KMS-11 (cell line): ENCODE data around the gene TRAF6.

ENCODE experiments used
- H2AFZ ChIP-seq: fragments of 200-600 bp; sonication (generic); 2 replicates; pipeline ENCODE4 v1.6.1; 2016; ENCODE audit warnings: antibody characterized with exemption, mixed run types, low read depth
- H3K27ac ChIP-seq: fragments of 200-600 bp; sonication (generic); 2 replicates; pipeline ENCODE4 v1.6.1; 2016; ENCODE audit warnings: mild to moderate bottlenecking, mixed run types
- H3K27me3 ChIP-seq: fragments of 200-600 bp; sonication (generic); 2 replicates; pipeline ENCODE4 v1.6.1; 2017; ENCODE audit warnings: mild to moderate bottlenecking, low read depth, mixed run types, moderate library complexity; ENCODE audit not compliant: insufficient read depth
- H3K36me3 ChIP-seq: fragments of 200-600 bp; sonication (generic); 2 replicates; pipeline ENCODE4 v1.6.1; 2017; ENCODE audit warnings: mild to moderate bottlenecking, mixed run types; ENCODE audit not compliant: insufficient read depth
- H3K4me1 ChIP-seq: fragments of 200-600 bp; sonication (generic); 2 replicates; pipeline ENCODE4 v1.6.1; 2016; ENCODE audit warnings: mild to moderate bottlenecking, low read depth, mixed run types; ENCODE audit not compliant: poor library complexity, severe bottlenecking
- H3K4me2 ChIP-seq: fragments of 200-600 bp; sonication (generic); 2 replicates; pipeline ENCODE4 v1.7.0; 2016; ENCODE audit warnings: mild to moderate bottlenecking, mixed run types
- H3K4me3 ChIP-seq: fragments of 200-600 bp; sonication (generic); IDR thresholded peaks from 2 replicates; pipeline ENCODE4 v1.6.1; 2017; ENCODE audit warnings: low read depth, low read length, mixed read lengths; ENCODE audit not compliant: insufficient read depth
- H3K79me2 ChIP-seq: fragments of 200-600 bp; sonication (generic); 2 replicates; pipeline ENCODE4 v1.6.1; 2016; ENCODE audit warnings: low read depth, mixed run types; ENCODE audit not compliant: insufficient read depth
- H3K9ac ChIP-seq: fragments of 200-600 bp; sonication (generic); 2 replicates; pipeline ENCODE4 v1.6.1; 2016; ENCODE audit warnings: mild to moderate bottlenecking, mixed run types
- H4K20me1 ChIP-seq: fragments of 200-600 bp; sonication (generic); 2 replicates; pipeline ENCODE4 v1.6.1; 2016; ENCODE audit warnings: mild to moderate bottlenecking, mixed run types; ENCODE audit not compliant: insufficient read depth
- TF ChIP-seq, protein P1 (sequence below): fragments of 200-600 bp; sonication (generic); conservative IDR thresholded peaks from 2 replicates; pipeline ENCODE4 v1.6.1; 2017; ENCODE audit warnings: low read depth, mild to moderate bottlenecking, antibody characterized with exemption, low read length, moderate library complexity, mixed read lengths

Gene TRAF6

GRCh38 chr11:36550385-36551115 is 40.5 kb upstream of the TRAF6 start:
- Histone ChIP-seq H4K20me1 (no peaks in the 10 kb centered on the region), H3K4me3 (no peak overlapping the region), H3K36me3 (no peaks in the 10 kb centered on the region), H3K79me2 (no peaks in the 10 kb centered on the region), H3K27me3 (no peaks in the 10 kb centered on the region), H3K4me1 (no peaks in the 10 kb centered on the region), H2AFZ (no peak overlapping the region), H3K27ac (no peak overlapping the region), H3K9ac (no peak overlapping the region), H3K4me2 (no peak overlapping the region)
- TF ChIP-seq, protein P1, sequence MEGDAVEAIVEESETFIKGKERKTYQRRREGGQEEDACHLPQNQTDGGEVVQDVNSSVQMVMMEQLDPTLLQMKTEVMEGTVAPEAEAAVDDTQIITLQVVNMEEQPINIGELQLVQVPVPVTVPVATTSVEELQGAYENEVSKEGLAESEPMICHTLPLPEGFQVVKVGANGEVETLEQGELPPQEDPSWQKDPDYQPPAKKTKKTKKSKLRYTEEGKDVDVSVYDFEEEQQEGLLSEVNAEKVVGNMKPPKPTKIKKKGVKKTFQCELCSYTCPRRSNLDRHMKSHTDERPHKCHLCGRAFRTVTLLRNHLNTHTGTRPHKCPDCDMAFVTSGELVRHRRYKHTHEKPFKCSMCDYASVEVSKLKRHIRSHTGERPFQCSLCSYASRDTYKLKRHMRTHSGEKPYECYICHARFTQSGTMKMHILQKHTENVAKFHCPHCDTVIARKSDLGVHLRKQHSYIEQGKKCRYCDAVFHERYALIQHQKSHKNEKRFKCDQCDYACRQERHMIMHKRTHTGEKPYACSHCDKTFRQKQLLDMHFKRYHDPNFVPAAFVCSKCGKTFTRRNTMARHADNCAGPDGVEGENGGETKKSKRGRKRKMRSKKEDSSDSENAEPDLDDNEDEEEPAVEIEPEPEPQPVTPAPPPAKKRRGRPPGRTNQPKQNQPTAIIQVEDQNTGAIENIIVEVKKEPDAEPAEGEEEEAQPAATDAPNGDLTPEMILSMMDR: no peak

- TF ChIP-seq, protein P1: peak; percentile 63
- H3K27ac ChIP-seq: no peak overlapping the region
- H2AFZ ChIP-seq: peak overlapping the region; percentile 23; the same call in 1 of the 2 replicates
- peak overlapping the region; percentile 18; the same call in 1 of the 2 replicates for H3K4me2 ChIP-seq
- no peak overlapping the region for H3K4me3 ChIP-seq
- no peaks in the 10 kb centered on the region for H3K36me3 ChIP-seq
- no peaks in the 10 kb centered on the region for H3K27me3 ChIP-seq
- peaks cover 15% of the 10 kb centered on the region for H3K4me1 ChIP-seq
- H3K79me2 ChIP-seq: no peaks in the 10 kb centered on the region
- H3K9ac ChIP-seq: no peak overlapping the region
- no peaks in the 10 kb centered on the region for H4K20me1 ChIP-seq
These were observed 30.9 kb upstream of the TRAF6 start for GRCh38 chr11:36540998-36541397.

GRCh38 chr11:36534276-36534840 is 24.3 kb upstream of the TRAF6 start:
- Histone ChIP-seq H3K27ac (no peak overlapping the region), H4K20me1 (no peaks in the 10 kb centered on the region)

GRCh38 chr11:36532941-36533601 is 23.0 kb upstream of the TRAF6 start:
- no peak overlapping the region for H3K4me2 ChIP-seq
- H3K27me3 ChIP-seq: no peaks in the 10 kb centered on the region
- TF ChIP-seq, protein P1: no peak
- no peak overlapping the region for H3K9ac ChIP-seq
- H3K27ac ChIP-seq: no peak overlapping the region
- no peak overlapping the region for H3K4me3 ChIP-seq
- H4K20me1 ChIP-seq: no peaks in the 10 kb centered on the region
- H3K36me3 ChIP-seq: no peaks in the 10 kb centered on the region
- no peaks in the 10 kb centered on the region for H3K4me1 ChIP-seq
- H3K79me2 ChIP-seq: no peaks in the 10 kb centered on the region
- no peak overlapping the region for H2AFZ ChIP-seq

More at GRCh38 chr11:36534276-36534840, 24.3 kb upstream of the TRAF6 start:
- TF ChIP-seq, protein P1: no peak
- no peaks in the 10 kb centered on the region for H3K36me3 ChIP-seq
- no peak overlapping the region for H3K9ac ChIP-seq
- H3K4me1 ChIP-seq: no peaks in the 10 kb centered on the region
- H2AFZ ChIP-seq: no peak overlapping the region
- H3K27me3 ChIP-seq: no peaks in the 10 kb centered on the region
- no peak overlapping the region for H3K4me3 ChIP-seq
- H3K4me2 ChIP-seq: no peak overlapping the region
- H3K79me2 ChIP-seq: no peaks in the 10 kb centered on the region
